Measurements from ENCODE around the gene RAC3. TPM values are rescaled to one million over a fixed set of nuclear protein-coding genes. Genes with fewer than 3 reads are reported as not detected.

Gene RAC3
- total RNA-seq, 1 experiment from 2014 or later, result 84.8 TPM

DNA sequence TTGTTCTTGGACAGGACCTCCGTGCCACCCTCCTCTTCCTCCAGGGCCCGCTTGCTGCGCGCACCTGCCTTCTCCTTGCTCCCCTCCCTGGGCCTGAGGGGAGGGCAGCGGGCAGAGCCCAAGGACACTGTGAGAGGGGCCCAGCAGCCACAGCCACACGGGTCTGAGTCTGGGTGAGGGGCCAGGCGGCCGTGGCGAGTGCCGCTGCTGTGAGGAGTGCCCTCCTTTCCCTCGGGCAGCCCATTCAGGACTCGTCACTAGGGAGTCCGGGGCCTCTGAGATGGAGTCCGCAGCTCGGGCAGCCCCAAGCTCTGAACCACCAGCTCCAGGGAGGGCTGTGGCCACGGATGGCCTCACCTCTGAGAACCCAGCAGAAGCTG, 28.5 kb downstream of the RAC3 start:
- no peak overlapping the region for H2BK5ac ChIP-seq (ENCODE audit: insufficient read length, low read length)
- H2BK12ac ChIP-seq (ENCODE audit: insufficient read length, low read depth, low read length), result no peak overlapping the region
- H3K27ac ChIP-seq (ENCODE audit: insufficient read length, low read depth, low read length), result no peak overlapping the region
- no peak overlapping the region for H3T11ph ChIP-seq (ENCODE audit: low read length)
- H3K27me3 ChIP-seq (ENCODE audit: insufficient read depth, low read length), result no peaks in the 10 kb centered on the region
- H4K5ac ChIP-seq (ENCODE audit: insufficient read length, low read depth, low read length), result no peak overlapping the region
- DNase-seq, result no peak
- no peak overlapping the region for H3K4ac ChIP-seq (ENCODE audit: low read depth, low read length)
- H3K18ac ChIP-seq (ENCODE audit: insufficient read length, low read depth, low read length), result no peak overlapping the region
- peaks cover 3% of the 10 kb centered on the region for H4K20me1 ChIP-seq (ENCODE audit: control insufficient read depth, insufficient read depth, insufficient read length)
- H3K56ac ChIP-seq (ENCODE audit: insufficient read length, low read depth, low read length), result no peak overlapping the region
- H3K27me3 Mint-ChIP-seq (ENCODE audit: low read depth), result no peaks in the 10 kb centered on the region
- no peaks in the 10 kb centered on the region for H3K9me3 Mint-ChIP-seq
- H4K8ac ChIP-seq (replicated peaks; ENCODE audit: insufficient read length, low read depth, low read length), result no peak overlapping the region
- H3K36me3 Mint-ChIP-seq (ENCODE audit: insufficient read depth in 1 of 3, low read depth in 3 of 3), result peaks cover 4 to 38% (median 38%) of the 10 kb centered on the region in 3 experiments
- no peak overlapping the region for H2BK20ac ChIP-seq (ENCODE audit: low read depth, low read length, poor library complexity, severe bottlenecking)
- TF ChIP-seq, protein P1, sequence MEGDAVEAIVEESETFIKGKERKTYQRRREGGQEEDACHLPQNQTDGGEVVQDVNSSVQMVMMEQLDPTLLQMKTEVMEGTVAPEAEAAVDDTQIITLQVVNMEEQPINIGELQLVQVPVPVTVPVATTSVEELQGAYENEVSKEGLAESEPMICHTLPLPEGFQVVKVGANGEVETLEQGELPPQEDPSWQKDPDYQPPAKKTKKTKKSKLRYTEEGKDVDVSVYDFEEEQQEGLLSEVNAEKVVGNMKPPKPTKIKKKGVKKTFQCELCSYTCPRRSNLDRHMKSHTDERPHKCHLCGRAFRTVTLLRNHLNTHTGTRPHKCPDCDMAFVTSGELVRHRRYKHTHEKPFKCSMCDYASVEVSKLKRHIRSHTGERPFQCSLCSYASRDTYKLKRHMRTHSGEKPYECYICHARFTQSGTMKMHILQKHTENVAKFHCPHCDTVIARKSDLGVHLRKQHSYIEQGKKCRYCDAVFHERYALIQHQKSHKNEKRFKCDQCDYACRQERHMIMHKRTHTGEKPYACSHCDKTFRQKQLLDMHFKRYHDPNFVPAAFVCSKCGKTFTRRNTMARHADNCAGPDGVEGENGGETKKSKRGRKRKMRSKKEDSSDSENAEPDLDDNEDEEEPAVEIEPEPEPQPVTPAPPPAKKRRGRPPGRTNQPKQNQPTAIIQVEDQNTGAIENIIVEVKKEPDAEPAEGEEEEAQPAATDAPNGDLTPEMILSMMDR (conservative IDR thresholded peaks at IDR 0.05), result no peak
- no peaks in the 10 kb centered on the region for H3K9me3 ChIP-seq (ENCODE audit: control insufficient read depth, low read depth, low read length)
- WGBS (ENCODE audit: extremely low coverage, insufficient read length, low lambda C conversion rate), result no CpG with 5 or more reads among the region's 16 CpGs
- no peak overlapping the region for H2AK5ac ChIP-seq (ENCODE audit: insufficient read length, low read length)
- H3K79me1 ChIP-seq (ENCODE audit: insufficient read depth, low read depth, low read length, poor library complexity, severe bottlenecking), result no peaks in the 10 kb centered on the region
- no peaks in the 10 kb centered on the region for H3K4me1 Mint-ChIP-seq
- no peak overlapping the region for H2AFZ ChIP-seq (ENCODE audit: low read length)
- no peak overlapping the region for H3K4me2 ChIP-seq (ENCODE audit: insufficient read depth, insufficient read length, low read length)
- H4K91ac ChIP-seq (ENCODE audit: insufficient read length, low read depth, low read length), result no peak overlapping the region
- no peak overlapping the region for H2BK120ac ChIP-seq (ENCODE audit: low read depth, low read length, poor library complexity, severe bottlenecking)
- no peak overlapping the region for H3K9ac ChIP-seq (ENCODE audit: extremely low read depth, insufficient read length, low read length)
- no peak overlapping the region for H3K27ac Mint-ChIP-seq
- H2BK15ac ChIP-seq (ENCODE audit: low read depth, low read length), result no peak overlapping the region
- H3K23me2 ChIP-seq (ENCODE audit: insufficient read length, low read depth, low read length, poor library complexity, severe bottlenecking), result peaks cover 6% of the 10 kb centered on the region
- no peak overlapping the region for H3K4me3 Mint-ChIP-seq
- H3K79me2 ChIP-seq (ENCODE audit: insufficient read depth, low read length), result no peaks in the 10 kb centered on the region
- no peaks in the 10 kb centered on the region for H3K4me1 ChIP-seq (ENCODE audit: insufficient read depth, low read length)
- no peak overlapping the region for H3K23ac ChIP-seq (ENCODE audit: insufficient read length, low read depth, low read length)
- no peak overlapping the region for H3K14ac ChIP-seq (ENCODE audit: insufficient read depth, low read length)

Data from H9 (cell line).